Kidney (tissue), 14 donors: ENCODE data around the gene TSC22D4. TPM values are rescaled to one million over a fixed set of nuclear protein-coding genes. Genes with fewer than 3 reads are reported as not detected.

Source experiments
- DNase-seq, 5 donors: peaks; one replicate each; pipeline ENCODE4 v3.0.0-alpha.2; 2013 to 2020
- FAIRE-seq: peaks from 2 replicates; lab custom pipeline; 2012; peaks lifted over from hg19 to GRCh38; lab: Jason Lieb, UNC
- H3K27ac ChIP-seq, 2 donors: one replicate each; pipeline ENCODE4 v1.7.0; 2013; ENCODE audit warnings: low read depth in 2 of 2, low read length in 2 of 2, inconsistent platforms in 1 of 2
- H3K27me3 ChIP-seq: one replicate; pipeline ENCODE4 v1.7.1; 2013; ENCODE audit warnings: low read length, inconsistent platforms; ENCODE audit not compliant: control insufficient read depth, insufficient read depth
- H3K36me3 ChIP-seq, 3 donors: one replicate each; pipeline versions ENCODE4 v1.7.0 to v1.7.1; 2013; ENCODE audit warnings: low read length in 3 of 3, control low read depth in 1 of 3, inconsistent platforms in 1 of 3; ENCODE audit not compliant: insufficient read depth in 3 of 3, control insufficient read depth in 2 of 3
- H3K4me1 ChIP-seq, 3 donors: one replicate each; pipeline versions ENCODE4 v1.7.0 to v1.7.1; 2013; ENCODE audit warnings: low read length in 3 of 3, inconsistent platforms in 1 of 3, low read depth in 1 of 3; ENCODE audit not compliant: control insufficient read depth in 2 of 3, insufficient read depth in 2 of 3
- H3K4me3 ChIP-seq, 3 donors: one replicate each; pipeline versions ENCODE4 v1.7.0 to v1.8.1; 2013; ENCODE audit warnings: low read length in 3 of 3, control low read depth in 1 of 3, inconsistent platforms in 1 of 3
- H3K9ac ChIP-seq, 3 donors: one replicate each; pipeline versions ENCODE4 v1.7.0 to v1.7.1; 2013; ENCODE audit warnings: low read length in 3 of 3, control low read depth in 1 of 3, inconsistent platforms in 1 of 3
- H3K9me3 ChIP-seq, 3 donors: one replicate each; pipeline versions ENCODE4 v1.7.0 to v1.7.1; 2013; ENCODE audit warnings: low read length in 3 of 3, control low read depth in 1 of 3, inconsistent platforms in 1 of 3; ENCODE audit not compliant: control insufficient read depth in 2 of 3, insufficient read depth in 1 of 3
- CTCF ChIP-seq: IDR thresholded peaks from 3 replicates; pipeline ENCODE4 v1.5.1; 2012; ENCODE audit warnings: mild to moderate bottlenecking, moderate library complexity, borderline replicate concordance; ENCODE audit not compliant: insufficient read depth; ENCODE audit errors: extremely low read depth
- intact Hi-C: fragments of 100-400 bp; cut with DNase I; formaldehyde crosslinking; loops from one replicate; pipeline ENCODE4 v1.11.1; 2022
- polyA plus RNA-seq: library from polyadenylated mRNA; stranded (reverse); fragments of 350-450 nt; fragmentation: Illumina TruSeq; extraction: RNeasy Lipid Tissue Mini Kit (QIAGEN cat#74804); gene quantifications from one replicate; pipeline ENCODE4 v1.2.3, GENCODE V29; 2014; ENCODE audit warnings: low read depth, low replicate concordance; ENCODE audit not compliant: insufficient read depth
- total RNA-seq: library from RNA; stranded (reverse); fragmentation: NEBNext Ultra II Directional; extraction: Animal tissue kit (Norgen Biotek cat#: 25700); gene quantifications from one replicate; pipeline ENCODE4 v1.2.1, GENCODE V29; 2021
- donor health status: control.
- donor health status: control.
- donor health status: control.
- donor health status: control.
- donor health status: control.
- donor health status: DM: yes; HTN: yes; CAD: no.
- donor health status: Normal renal cell carcinoma (clear cell type).

The TSC22D4 gene
- total and polyA plus RNA-seq, 2 donors from 2014 or later: 61.5 to 67.0 TPM

DNA sequence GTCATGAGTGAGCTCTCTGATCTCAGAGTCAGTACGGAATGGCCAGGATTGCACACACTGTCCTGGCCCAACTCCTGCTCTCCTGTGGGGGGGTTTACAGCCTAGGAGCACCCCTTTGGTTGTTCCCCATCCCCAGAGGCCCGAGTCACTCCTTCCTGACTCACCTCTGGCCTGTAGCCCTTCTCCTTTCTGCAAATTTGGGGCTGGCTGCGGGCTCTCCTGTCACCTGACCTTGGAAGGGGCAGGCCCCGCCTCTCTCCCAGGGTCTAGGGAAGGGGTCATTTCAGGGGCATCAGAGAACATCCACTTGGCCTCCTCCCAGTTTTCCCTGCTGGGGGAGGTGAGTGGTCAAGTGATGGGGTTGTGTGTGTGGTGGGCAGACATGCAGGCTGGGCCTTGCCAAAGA is 6.5 kb upstream of the TSC22D4 start:
- Histone ChIP-seq H3K27me3 (no peaks in the 10 kb centered on the region), H3K27ac (no peak overlapping the region), H3K4me3 (no peak overlapping the region), H3K9me3 (no peaks in the 10 kb centered on the region), H3K4me1 (peaks cover 0 to 5% (median 5%) of the 10 kb centered on the region in 3 donors), H3K9ac (no peak overlapping the region), H3K36me3 (no peaks in the 10 kb centered on the region)
- intact Hi-C loops: no loop called here
- DNase-seq (no peak), FAIRE-seq (no peak)
- no peak for TF ChIP-seq CTCF

DNA sequence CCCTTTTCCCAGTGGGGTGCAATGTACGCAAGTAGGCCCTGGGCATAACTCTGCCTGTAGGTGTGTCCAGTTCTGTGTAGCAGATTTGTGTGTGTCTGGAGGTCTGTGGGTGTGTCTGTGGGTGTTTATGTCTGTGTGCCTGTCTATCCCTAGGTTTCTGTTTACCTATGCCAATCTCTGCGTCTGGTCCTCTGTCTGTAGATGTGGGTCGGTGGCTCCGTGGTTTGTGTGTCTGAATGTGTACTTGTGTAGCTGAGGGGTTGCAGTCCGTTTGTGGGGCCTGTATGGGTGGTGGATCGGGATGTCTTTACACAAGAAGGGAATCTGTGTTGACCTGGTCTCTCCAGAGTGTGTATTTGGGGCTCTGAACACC is 5.6 kb upstream of the TSC22D4 start:
- TF ChIP-seq CTCF: no peak
- FAIRE-seq (no peak), DNase-seq (no peak)
- Histone ChIP-seq H3K36me3 (no peaks in the 10 kb centered on the region), H3K27ac (no peak overlapping the region), H3K4me1 (peaks cover 0 to 5% (median 5%) of the 10 kb centered on the region in 3 donors), H3K9me3 (no peaks in the 10 kb centered on the region), H3K4me3 (peak overlapping the region in 1 of 3 donors; percentile 16), H3K9ac (no peak overlapping the region), H3K27me3 (no peaks in the 10 kb centered on the region)
- intact Hi-C loops: no loop called here

GRCh38 chr7:100483722-100484672 is 5.0 kb upstream of the TSC22D4 start, which contains the start of gene NYAP1:
NYAP1 (plus strand) TSS chr7:100483927; CDS start chr7:100485312, 1,385 bp downstream.
- FAIRE-seq (no peak), DNase-seq (peak in 4 of 5 donors; percentile 77 to 91 (median 84))
- no peak for TF ChIP-seq CTCF
- intact Hi-C loops: no loop called here
- no peaks in the 10 kb centered on the region for H3K9me3 ChIP-seq
- peaks cover 2 to 11% (median 7%) of the 10 kb centered on the region in 3 donors for H3K4me1 ChIP-seq
- H3K9ac ChIP-seq: peak within 1 kb of the TSS in 2 of 3 donors; percentile 26 to 69
- H3K36me3 ChIP-seq: no peaks in the 10 kb centered on the region
- H3K27ac ChIP-seq: no peak within 1 kb of the TSS
- H3K4me3 ChIP-seq: peak within 1 kb of the TSS; percentile 19 to 60 (median 48)
- no peaks in the 10 kb centered on the region for H3K27me3 ChIP-seq
